NK-92 treated with Interleukin-12 subunit alpha and Interleukin-12 subunit beta, amount 100 ng/mL, for 24 hours (cell line): ENCODE measurements around the gene SLC48A1.

ENCODE experiments used
- DNase-seq: peaks from one replicate; lab custom pipeline; 2025; lab: John Stamatoyannopoulos, UW

The SLC48A1 gene

DNA sequence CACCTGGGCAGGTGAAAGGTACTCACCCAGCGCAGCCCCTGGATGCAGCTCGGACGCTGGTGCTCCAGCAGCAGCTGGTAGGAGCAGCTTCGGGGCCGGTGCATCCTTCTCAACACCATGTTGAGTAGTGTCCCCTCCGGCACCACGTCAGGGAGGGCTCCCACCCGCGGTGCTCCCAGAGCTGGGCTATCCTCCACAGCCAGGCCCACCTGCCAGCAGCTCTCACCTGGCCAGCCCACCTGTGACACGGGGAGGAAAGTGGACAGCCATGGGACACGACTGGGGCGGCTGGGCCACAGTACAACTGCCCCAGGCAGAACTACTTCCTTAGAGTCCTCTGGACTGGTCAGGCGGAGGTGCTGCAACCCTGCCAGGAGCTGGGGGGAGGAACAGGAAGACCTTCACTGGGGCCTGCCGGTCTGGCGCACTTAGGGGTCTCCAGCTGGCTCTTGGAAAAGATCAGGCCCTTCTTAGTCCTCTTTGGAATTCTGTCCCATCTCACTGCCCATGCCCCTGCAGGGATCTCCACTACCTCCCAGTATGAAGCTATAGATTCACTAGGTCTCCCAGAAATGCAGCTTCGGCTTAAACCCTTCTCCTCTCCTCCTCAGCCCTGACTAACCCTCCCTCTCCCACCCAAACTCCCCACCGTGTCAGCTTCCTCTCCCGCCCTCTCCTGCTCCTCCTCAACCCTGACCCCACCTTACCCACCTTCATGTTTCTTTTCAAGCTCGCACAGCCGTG is 15.0 kb upstream of the SLC48A1 start:
- DNase-seq, result no peak

GRCh38 chr12:47758584-47758833 is 14.5 kb upstream of the SLC48A1 start:
- DNase-seq, result no peak

DNA sequence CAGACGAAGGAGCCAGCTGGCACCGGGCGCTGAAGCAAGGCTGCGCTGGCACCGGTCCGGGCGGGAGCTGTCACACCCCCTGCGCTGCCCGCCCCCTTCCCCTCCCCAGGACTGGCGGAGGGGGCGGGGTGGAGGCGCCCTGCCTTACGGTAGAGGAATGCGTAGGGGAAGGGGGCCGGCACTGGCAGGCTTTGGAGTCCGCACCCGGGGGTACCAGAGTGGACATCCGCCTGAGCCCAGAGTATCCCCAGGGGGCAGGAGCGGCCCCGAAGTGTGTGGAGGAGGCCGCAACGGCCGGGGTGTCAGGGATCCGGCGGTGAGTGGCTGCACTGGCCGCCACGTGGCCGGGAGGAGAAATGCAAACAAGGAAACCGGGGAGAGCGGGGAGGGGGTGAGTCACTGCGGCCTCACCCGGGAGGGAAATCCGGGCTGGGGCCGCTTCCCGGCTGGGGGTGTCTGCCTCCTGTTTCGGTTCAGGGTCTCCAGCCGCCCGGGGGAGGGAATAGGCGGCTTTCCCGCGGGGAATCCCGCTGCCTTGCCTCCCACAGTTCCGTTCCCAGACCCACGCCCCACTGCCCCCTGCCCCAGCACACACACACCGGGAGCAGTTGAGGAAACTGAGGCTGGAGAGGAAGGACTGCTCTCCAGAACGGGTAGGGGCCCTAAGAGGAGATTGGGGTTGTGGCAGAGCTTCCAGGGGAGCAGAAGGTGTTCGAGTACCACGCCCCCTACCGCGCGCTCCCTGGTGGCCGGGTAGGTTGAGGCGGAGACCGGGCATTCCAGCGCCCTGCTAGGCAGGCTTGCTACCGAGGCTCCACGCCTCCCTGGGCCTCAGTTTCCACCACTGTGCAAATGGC is 14.0 kb upstream of the SLC48A1 start, which contains the start of gene RAPGEF3:
TSS of gene RAPGEF3 (minus strand) at position 47 of the 857 bp plus-strand sequence. CDS start 324 bp downstream, outside the sequence.
- peak; percentile 51 for DNase-seq

DNA sequence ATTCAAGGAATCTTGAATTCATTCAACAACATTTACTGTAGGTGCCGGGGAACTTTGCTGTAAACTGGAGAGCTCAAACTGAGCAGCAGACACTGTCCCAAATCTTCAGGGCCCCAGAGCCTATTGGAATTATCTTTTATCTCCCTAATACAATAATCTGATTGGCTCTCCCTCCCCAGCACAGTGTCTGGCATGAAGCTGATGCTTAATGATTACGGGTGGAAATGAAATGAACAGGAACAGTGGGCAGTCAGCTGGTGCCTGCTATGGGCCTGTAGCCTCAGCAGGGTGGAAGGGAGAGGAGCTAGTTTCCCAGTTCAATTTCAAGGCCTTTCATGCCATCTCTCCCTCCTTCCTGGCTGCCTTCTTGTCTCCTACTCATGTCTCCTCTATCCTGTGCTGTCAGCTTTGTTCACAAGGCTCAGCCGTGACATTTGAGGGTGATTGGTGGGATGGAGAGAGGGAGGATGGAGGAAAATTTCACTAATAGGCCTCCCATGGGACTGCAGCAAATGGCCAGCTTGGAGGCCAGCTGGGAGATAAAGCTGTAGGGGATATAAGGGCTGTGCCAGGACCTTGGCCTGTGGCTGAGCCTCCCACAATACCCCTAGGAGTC is 10.1 kb upstream of the SLC48A1 start:
- DNase-seq, result no peak

- no peak for DNase-seq
Observed at GRCh38 chr12:47763481-47764346, 9.3 kb upstream of the SLC48A1 start.

DNA sequence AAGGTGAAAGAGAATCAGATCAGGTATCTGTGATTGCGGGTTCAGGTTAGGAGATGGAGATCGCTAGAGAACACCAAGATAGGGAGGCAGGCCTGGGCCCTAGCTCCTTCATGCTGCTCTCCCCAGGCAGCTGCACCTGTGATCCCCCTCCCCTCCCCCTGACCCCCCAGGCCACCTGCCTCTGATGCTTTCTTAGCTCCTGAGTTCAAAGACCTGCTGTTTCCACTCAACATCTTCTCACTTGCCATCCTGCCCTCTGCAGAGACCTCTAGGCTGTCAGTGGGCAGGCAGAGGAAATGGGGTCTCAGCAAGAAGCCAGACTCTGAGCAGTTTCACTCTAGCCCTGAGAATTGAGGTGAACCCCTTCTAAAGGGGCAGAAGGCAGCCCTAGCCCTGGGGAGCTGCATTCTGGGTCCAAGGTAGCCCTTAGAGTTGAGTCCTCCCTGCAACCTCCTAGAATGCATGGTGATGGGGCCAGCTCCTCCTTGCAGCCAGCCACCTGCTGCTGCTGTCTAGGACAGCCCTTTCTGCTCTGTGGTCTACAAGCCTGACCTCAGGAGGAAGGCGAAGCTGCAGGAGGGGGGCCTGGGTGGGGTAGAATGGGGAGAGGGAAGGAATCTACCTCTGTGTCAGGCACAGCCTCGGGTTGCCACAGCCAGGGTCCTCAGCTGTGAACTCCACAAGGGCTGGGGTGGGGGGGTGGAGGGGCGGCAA is 6.4 kb upstream of the SLC48A1 start:
- DNase-seq, result peak; percentile 49

DNA sequence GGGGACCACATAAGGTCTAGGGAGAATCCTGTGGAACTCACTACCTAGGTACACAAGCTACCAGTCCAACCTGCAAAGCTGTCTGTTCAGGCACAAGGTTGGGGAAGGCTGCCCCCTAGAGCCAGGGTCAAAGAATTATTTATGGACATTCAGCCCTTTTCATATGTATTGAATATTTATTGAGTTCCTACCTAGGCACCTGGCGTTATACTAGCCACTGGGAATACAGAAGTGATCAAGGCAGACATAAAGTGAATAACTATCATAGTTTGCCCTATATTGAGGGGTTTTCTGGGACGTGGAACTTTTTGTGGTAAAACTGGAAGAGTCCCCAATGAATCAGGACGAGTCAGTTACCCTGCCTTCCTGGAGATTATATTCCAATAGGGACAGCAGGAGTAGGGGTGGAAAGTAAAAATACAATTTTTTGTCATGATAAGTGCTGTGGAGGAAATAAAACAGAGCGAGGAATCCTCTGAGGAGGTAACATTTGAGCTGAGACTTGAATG is 5.8 kb upstream of the SLC48A1 start:
- peak; percentile 49 for DNase-seq

- no peak for DNase-seq
Observed at GRCh38 chr12:47768323-47768811, 4.7 kb upstream of the SLC48A1 start.

GRCh38 chr12:47769234-47770085 is 3.6 kb upstream of the SLC48A1 start:
- no peak for DNase-seq

GRCh38 chr12:47770086-47770726 is 2.8 kb upstream of the SLC48A1 start:
- DNase-seq, result no peak

DNA sequence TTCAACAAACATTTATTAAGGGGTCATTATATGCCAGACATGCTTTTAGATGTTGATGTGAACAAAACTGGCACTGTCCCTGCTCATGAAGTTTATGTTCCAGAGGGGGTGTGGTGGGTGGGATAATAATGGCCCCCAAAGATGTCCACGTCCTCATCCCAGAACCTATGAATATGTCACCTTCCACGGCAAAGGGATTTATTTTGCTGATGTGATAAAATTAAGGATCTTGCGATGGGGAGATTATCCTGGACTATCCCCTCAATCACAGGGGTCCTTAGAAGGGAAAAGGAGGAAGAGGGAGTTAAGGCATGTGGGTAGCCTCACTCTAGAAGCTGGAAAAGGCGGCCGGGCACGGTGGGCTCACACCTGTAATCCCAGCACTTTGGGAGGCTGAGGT is 1.7 kb upstream of the SLC48A1 start:
- DNase-seq, result no peak

- DNase-seq, result no peak
Observed at GRCh38 chr12:47772094-47772660, 861 bp upstream of the SLC48A1 start.

DNA sequence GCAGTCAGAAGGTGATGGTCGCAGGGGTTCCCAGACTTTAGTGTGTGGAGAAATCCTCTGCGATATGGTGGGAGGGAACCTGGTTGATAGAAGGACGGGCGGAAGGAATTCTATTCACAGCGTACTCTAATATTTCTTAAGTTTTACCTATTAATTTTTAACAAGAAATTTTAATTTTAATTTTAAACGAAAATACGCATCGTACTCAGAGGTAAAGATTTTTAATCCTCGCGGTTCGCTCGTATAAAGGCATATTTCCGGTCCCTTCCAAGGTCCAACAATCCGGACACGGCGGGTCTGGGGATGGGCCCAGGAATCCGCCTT is 338 bp upstream of the SLC48A1 start:
- no peak for DNase-seq

GRCh38 chr12:47773858-47774580 is 981 bp downstream of the SLC48A1 start:
- no peak for DNase-seq

DNA sequence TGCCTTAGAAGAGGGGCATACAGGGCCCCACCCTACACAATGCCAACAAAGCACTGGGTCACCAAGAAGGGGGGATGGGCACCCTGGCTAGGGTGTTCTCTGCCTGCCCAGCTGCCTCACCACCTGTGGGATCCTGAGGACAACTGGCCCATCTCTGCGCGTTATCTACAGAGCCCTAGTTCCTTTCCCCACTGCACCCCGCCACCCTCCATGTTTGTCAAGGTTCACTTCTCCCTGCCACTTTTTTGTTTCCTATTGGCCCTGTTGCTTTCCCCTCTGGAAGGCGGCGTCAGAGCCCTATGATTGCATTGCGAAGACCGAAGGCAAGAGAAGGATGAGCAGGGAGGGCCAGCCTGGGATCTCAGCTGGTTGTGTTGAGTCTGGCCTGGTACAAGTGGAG is 1.6 kb downstream of the SLC48A1 start:
- DNase-seq, result no peak

DNA sequence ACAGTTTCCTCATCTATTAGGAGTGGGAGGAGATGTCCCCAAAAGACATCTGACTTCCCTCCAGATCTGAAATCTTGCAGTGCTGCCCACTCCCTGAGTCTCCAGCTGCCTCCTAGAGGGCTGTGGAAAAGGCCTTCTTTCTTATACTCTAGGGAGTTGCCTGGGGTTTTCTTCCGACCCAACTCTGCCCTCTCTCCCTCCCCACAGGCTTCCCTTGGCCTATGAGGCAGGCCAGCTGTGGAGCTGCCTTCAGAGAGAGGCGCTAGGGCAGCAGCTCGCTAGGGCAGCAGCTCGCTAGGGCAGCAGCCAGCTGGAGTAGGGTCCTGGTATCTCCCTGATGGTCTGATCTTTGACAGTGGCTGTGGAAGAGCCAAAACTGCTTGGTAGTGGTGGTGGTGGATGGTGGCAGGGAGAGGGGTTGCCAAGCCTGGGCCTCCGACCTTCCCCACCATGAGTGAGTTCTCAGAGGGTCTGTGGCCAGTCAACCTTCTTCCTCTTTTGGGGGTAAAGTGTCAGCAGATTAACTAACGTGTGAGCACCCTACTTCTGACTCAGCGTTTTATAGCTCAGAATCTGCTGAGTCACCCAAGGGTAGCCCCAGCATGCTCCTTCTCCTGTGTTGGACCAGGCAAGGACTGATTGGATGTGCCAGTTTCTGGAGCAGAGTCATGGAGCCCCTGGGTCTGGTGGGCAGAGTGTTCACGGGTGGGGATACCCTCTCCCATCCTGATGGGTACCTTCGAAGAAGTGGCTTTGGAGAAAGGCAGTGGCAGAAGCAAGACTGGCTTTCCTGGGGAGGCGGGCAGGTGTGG is 2.3 kb downstream of the SLC48A1 start:
- DNase-seq, result peak; percentile 22

DNA sequence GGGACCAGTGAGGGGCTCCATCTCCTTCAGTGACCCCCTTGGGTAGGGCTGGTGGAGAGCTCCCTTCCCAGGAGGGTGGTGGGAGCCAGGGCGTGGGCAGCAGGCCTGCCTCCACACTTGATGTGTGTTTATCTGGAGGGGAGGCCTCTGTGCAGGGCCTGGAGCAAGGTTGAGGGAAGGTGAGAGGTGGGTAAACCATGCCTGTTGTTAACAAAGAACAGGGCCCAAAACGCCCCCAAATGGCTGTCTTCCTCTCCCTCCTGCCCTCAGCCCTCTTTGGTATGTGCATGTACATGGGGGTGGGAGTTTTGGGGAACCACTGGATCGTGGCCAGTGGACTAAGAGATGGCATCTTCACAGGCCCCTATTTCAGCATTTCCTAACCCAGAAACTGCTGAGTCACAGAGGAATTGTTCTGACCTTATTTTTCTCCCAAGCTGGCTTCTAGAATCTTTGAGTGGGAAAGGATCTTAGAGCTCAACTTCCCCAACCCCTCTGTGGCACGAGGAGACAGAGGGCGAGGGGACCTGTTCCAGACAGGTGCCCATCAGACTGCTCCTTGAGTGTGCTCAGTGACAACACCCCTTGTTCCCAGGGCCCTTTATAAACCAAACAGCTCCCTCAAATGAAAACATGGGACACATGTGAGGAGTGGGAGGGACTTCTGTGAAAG is 3.6 kb downstream of the SLC48A1 start:
- DNase-seq, result no peak
